WTC11 (cell line): ENCODE measurements around the gene ZBTB34. TPM values are rescaled to one million over a fixed set of nuclear protein-coding genes. Genes with fewer than 3 reads are reported as not detected.

ENCODE experiments used
- ATAC-seq: fragments of 200-7000 bp; cut with Tn5 transposase; 2 replicates; pipeline ENCODE4 v1.10.0; 2021; ENCODE audit warnings: mild to moderate bottlenecking, moderate library complexity
- CTCF ChIA-PET: fragments of 300-600 bp; sonication (Branson Sonifier 250); formaldehyde crosslinking; loops from one replicate; lab custom pipeline; 2021; ENCODE audit warnings: antibody characterized with exemption; lab: Charles Lee
- POLR2A ChIA-PET: fragments of 350-600 bp; sonication (Branson Sonifier 250); formaldehyde crosslinking; loops from one replicate; lab custom pipeline; 2021; ENCODE audit warnings: antibody characterized with exemption; lab: Charles Lee
- DNase-seq: peaks from one replicate; pipeline ENCODE4 v3.0.0; 2021; ENCODE audit warnings: low spot score
- H3K27ac Mint-ChIP-seq: 2 replicates; pipeline ENCODE4 v1.8.0; 2021; ENCODE audit warnings: mixed read lengths
- H3K27me3 Mint-ChIP-seq: 2 replicates; pipeline ENCODE4 v1.8.0; 2021; ENCODE audit warnings: low read depth, mild to moderate bottlenecking, moderate library complexity, mixed read lengths
- H3K36me3 Mint-ChIP-seq: 2 replicates; pipeline ENCODE4 v1.8.0; 2021; ENCODE audit warnings: mixed read lengths
- H3K4me1 Mint-ChIP-seq: 2 replicates; pipeline ENCODE4 v1.8.0; 2022; ENCODE audit warnings: mixed read lengths
- H3K4me3 Mint-ChIP-seq: 2 replicates; pipeline ENCODE4 v1.8.0; 2021; ENCODE audit warnings: mild to moderate bottlenecking, moderate library complexity, mixed read lengths
- H3K9me3 Mint-ChIP-seq: 2 replicates; pipeline ENCODE4 v1.8.0; 2021; ENCODE audit warnings: mixed read lengths
- ATF1 ChIP-seq: sonication (generic); formaldehyde crosslinking; IDR thresholded peaks from 2 replicates; pipeline ENCODE4 v1.8.1; 2023; ENCODE audit warnings: mild to moderate bottlenecking, moderate library complexity, missing genetic modification reagents
- CBFB ChIP-seq: sonication (generic); formaldehyde crosslinking; IDR thresholded peaks from 2 replicates; pipeline ENCODE4 v1.8.1; 2022; ENCODE audit warnings: mild to moderate bottlenecking, low read depth, missing genetic modification reagents
- ERG ChIP-seq: fragments of 250-450 bp; sonication (Bioruptor Pico); IDR thresholded peaks from 2 replicates; pipeline ENCODE4 v1.8.0; 2021; ENCODE audit warnings: mild to moderate bottlenecking
- FOXP1 ChIP-seq: sonication (generic); formaldehyde crosslinking; IDR thresholded peaks from 2 replicates; pipeline ENCODE4 v1.8.0; 2022; ENCODE audit warnings: missing genetic modification reagents, mild to moderate bottlenecking, moderate library complexity, borderline replicate concordance
- IRF2 ChIP-seq: sonication (generic); formaldehyde crosslinking; IDR thresholded peaks from 2 replicates; pipeline ENCODE4 v1.8.0; 2022; ENCODE audit warnings: low read depth, missing genetic modification reagents, borderline replicate concordance
- KAT7 ChIP-seq: sonication (generic); formaldehyde crosslinking; IDR thresholded peaks from 2 replicates; pipeline ENCODE4 v1.8.1; 2023; ENCODE audit warnings: missing genetic modification reagents, mild to moderate bottlenecking, borderline replicate concordance
- NR3C1 ChIP-seq: sonication (generic); formaldehyde crosslinking; conservative IDR thresholded peaks from 2 replicates; pipeline ENCODE4 v1.8.1; 2023; ENCODE audit warnings: low read depth, mild to moderate bottlenecking, missing genetic modification reagents
- RELA ChIP-seq: sonication (generic); formaldehyde crosslinking; IDR thresholded peaks from 2 replicates; pipeline ENCODE4 v1.8.1; 2022; ENCODE audit warnings: missing genetic modification reagents, mild to moderate bottlenecking, borderline replicate concordance
- SMAD4 ChIP-seq: sonication (generic); formaldehyde crosslinking; IDR thresholded peaks from 2 replicates; pipeline ENCODE4 v1.8.0; 2022; ENCODE audit warnings: mild to moderate bottlenecking, missing genetic modification reagents
- SP1 ChIP-seq: sonication (generic); formaldehyde crosslinking; conservative IDR thresholded peaks from 2 replicates; pipeline ENCODE4 v1.8.1; 2022; ENCODE audit warnings: missing genetic modification reagents
- STAT6 ChIP-seq: sonication (generic); formaldehyde crosslinking; conservative IDR thresholded peaks from 2 replicates; pipeline ENCODE4 v1.8.1; 2023; ENCODE audit warnings: mild to moderate bottlenecking, low read depth, missing genetic modification reagents, moderate library complexity
- TCF7 ChIP-seq: sonication (generic); formaldehyde crosslinking; IDR thresholded peaks from 2 replicates; pipeline ENCODE4 v1.8.0; 2022; ENCODE audit warnings: mild to moderate bottlenecking, low read depth, missing genetic modification reagents, moderate library complexity
- TEAD4 ChIP-seq: sonication (generic); formaldehyde crosslinking; IDR thresholded peaks from 2 replicates; pipeline ENCODE4 v1.8.0; 2022; ENCODE audit warnings: mild to moderate bottlenecking, missing genetic modification reagents
- USF2 ChIP-seq: sonication (generic); formaldehyde crosslinking; IDR thresholded peaks from 2 replicates; pipeline ENCODE4 v1.8.1; 2023; ENCODE audit warnings: mild to moderate bottlenecking, missing genetic modification reagents, moderate library complexity
- ZBTB21 ChIP-seq: sonication (generic); formaldehyde crosslinking; IDR thresholded peaks from 2 replicates; pipeline ENCODE4 v1.8.1; 2023; ENCODE audit warnings: mild to moderate bottlenecking, missing genetic modification reagents, borderline replicate concordance
- ZMAT4 ChIP-seq: fragments of 250-450 bp; sonication (Bioruptor Pico); IDR thresholded peaks from 2 replicates; pipeline ENCODE4 v1.9.0; 2021; ENCODE audit warnings: mild to moderate bottlenecking
- ZNF138 ChIP-seq: sonication (generic); formaldehyde crosslinking; conservative IDR thresholded peaks from 2 replicates; pipeline ENCODE4 v1.8.1; 2022; ENCODE audit warnings: mild to moderate bottlenecking, moderate library complexity, missing genetic modification reagents
- ZNF232 ChIP-seq: sonication (generic); formaldehyde crosslinking; IDR thresholded peaks from 2 replicates; pipeline ENCODE4 v1.8.0; 2022; ENCODE audit warnings: mild to moderate bottlenecking, missing genetic modification reagents
- ZNF396 ChIP-seq: fragments of 250-450 bp; sonication (Bioruptor Pico); IDR thresholded peaks from 2 replicates; pipeline ENCODE4 v1.8.0; 2021; ENCODE audit warnings: mild to moderate bottlenecking, moderate library complexity, borderline replicate concordance
- ZNF416 ChIP-seq: fragments of 250-450 bp; sonication (Bioruptor Pico); IDR thresholded peaks from 2 replicates; pipeline ENCODE4 v1.9.0; 2021; ENCODE audit warnings: mild to moderate bottlenecking, inconsistent platforms
- total RNA-seq: library from RNA; stranded (reverse); gene quantifications from 3 replicates; pipeline ENCODE4 v1.2.3, GENCODE V29; 2021
- TF ChIP-seq, protein P1 (sequence below): fragments of 200-600 bp; IDR thresholded peaks from 2 replicates; pipeline ENCODE4 v1.8.0; 2022; ENCODE audit warnings: antibody characterized with exemption
- TF ChIP-seq, protein P2 (sequence below): sonication (generic); formaldehyde crosslinking; conservative IDR thresholded peaks from 2 replicates; pipeline ENCODE4 v1.8.1; 2022; ENCODE audit warnings: mild to moderate bottlenecking, missing genetic modification reagents

Gene ZBTB34
- total RNA-seq, 1 experiment from 2014 or later, result 18.4 TPM

DNA sequence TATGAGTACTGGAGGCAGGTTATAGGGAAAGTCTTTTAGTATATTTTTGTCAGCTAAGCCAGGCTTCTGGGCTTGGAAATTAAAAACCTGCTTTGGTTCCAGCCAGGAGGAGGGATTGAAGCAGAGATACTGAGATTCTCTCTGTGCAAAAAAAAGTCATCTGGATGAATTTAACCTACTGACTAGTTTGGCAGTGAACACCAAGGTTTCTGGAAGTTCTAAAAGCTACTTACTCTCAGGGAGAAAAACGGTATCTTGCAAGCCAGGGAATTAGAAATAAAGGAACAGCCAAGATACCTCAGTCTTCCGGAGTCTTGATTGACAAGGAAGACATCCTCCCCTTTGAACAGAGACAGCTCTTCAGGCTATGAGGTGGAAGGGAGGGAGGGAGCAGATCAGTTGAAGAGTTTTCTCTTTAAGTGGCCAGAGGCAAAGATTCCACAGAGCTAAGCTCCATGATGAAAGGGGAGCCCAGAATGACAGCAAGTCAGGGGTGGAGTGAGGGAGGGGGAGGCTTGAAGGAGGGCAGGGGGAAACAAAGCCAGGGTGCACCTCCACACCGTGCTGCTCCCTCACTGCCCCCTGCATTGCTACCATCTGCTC is 8.3 kb upstream of the ZBTB34 start:
- POLR2A ChIA-PET, result no interaction called here
- no peaks in the 10 kb centered on the region for H3K9me3 Mint-ChIP-seq

GRCh38 chr9:126853667-126854066 is 6.8 kb upstream of the ZBTB34 start:
- no peak for DNase-seq
- Mint-ChIP-seq H3K27me3 (peaks cover 24% of the 10 kb centered on the region), H3K4me3 (no peak overlapping the region), H3K4me1 (peaks cover 10% of the 10 kb centered on the region), H3K9me3 (no peaks in the 10 kb centered on the region)
- ATAC-seq, result no peak
- TF ChIP-seq, protein P1, sequence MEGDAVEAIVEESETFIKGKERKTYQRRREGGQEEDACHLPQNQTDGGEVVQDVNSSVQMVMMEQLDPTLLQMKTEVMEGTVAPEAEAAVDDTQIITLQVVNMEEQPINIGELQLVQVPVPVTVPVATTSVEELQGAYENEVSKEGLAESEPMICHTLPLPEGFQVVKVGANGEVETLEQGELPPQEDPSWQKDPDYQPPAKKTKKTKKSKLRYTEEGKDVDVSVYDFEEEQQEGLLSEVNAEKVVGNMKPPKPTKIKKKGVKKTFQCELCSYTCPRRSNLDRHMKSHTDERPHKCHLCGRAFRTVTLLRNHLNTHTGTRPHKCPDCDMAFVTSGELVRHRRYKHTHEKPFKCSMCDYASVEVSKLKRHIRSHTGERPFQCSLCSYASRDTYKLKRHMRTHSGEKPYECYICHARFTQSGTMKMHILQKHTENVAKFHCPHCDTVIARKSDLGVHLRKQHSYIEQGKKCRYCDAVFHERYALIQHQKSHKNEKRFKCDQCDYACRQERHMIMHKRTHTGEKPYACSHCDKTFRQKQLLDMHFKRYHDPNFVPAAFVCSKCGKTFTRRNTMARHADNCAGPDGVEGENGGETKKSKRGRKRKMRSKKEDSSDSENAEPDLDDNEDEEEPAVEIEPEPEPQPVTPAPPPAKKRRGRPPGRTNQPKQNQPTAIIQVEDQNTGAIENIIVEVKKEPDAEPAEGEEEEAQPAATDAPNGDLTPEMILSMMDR, result no peak
- TF ChIP-seq ZNF396 (CRISPR knock-in tag), result no peak
- no peak for TF ChIP-seq TCF7
- no peak for TF ChIP-seq CBFB (CRISPR knock-in tag)
- no peak for TF ChIP-seq ZNF416 (CRISPR knock-in tag)
- TF ChIP-seq, all 79 proteins: peak for 0
- H3K27ac Mint-ChIP-seq, result no peak overlapping the region
- POLR2A ChIA-PET, result interaction anchor here (0.7 kb wide), 2 partner anchors 51 to 182 kb away, joined by 3 to 5 read pairs; no protein-coding TSS in a partner anchor
- no peaks in the 10 kb centered on the region for H3K36me3 Mint-ChIP-seq
- CTCF ChIA-PET, result no interaction called here

More for the DNA sequence above, 8.3 kb upstream of the ZBTB34 start:
- Mint-ChIP-seq H3K36me3 (no peaks in the 10 kb centered on the region), H3K27me3 (peaks cover 14% of the 10 kb centered on the region), H3K4me1 (peaks cover 10% of the 10 kb centered on the region), H3K27ac (no peak overlapping the region), H3K4me3 (no peak overlapping the region)
- no peak for TF ChIP-seq IRF2 (CRISPR knock-in tag)
- TF ChIP-seq RELA (CRISPR knock-in tag), result no peak
- no peak for TF ChIP-seq ZNF232 (CRISPR knock-in tag)
- no peak for TF ChIP-seq TEAD4 (CRISPR knock-in tag)
- no peak for TF ChIP-seq STAT6 (CRISPR knock-in tag)
- TF ChIP-seq NR3C1, result no peak
- TF ChIP-seq SP1 (CRISPR knock-in tag), result no peak
- TF ChIP-seq KAT7 (CRISPR knock-in tag), result no peak
- TF ChIP-seq, protein P2, sequence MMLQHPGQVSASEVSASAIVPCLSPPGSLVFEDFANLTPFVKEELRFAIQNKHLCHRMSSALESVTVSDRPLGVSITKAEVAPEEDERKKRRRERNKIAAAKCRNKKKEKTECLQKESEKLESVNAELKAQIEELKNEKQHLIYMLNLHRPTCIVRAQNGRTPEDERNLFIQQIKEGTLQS (CRISPR knock-in tag), result no peak
- no peak for TF ChIP-seq ERG (CRISPR knock-in tag)
- TF ChIP-seq SMAD4 (CRISPR knock-in tag), result no peak
- no peak for TF ChIP-seq USF2 (CRISPR knock-in tag)
- TF ChIP-seq ZMAT4, result no peak
- TF ChIP-seq ATF1 (CRISPR knock-in tag), result no peak
- no peak for TF ChIP-seq FOXP1 (CRISPR knock-in tag)
- no peak for TF ChIP-seq ZNF416 (CRISPR knock-in tag)
- no peak for TF ChIP-seq ZBTB21 (CRISPR knock-in tag)
- no peak for TF ChIP-seq ZNF138 (CRISPR knock-in tag)
- DNase-seq (no peak), ATAC-seq (no peak)
- CTCF ChIA-PET, result interaction anchor here (0.8 to 1.6 kb wide), 5 partner anchors 70 to 371 kb away, joined by 3 to 6 read pairs (median 4); no protein-coding TSS in a partner anchor
